Measurements from ENCODE around the gene SH3GL2.

SH3GL2 gene

GRCh38 chr9:17658237-17658636 is 79.4 kb downstream of the SH3GL2 start:
- no peak for DNase-seq (ENCODE audit: low spot score)

GRCh38 chr9:17660158-17660557 is 81.3 kb downstream of the SH3GL2 start:
- no peak for DNase-seq (ENCODE audit: low spot score)

GRCh38 chr9:17665450-17665849 is 86.6 kb downstream of the SH3GL2 start:
- no peak for DNase-seq (ENCODE audit: low spot score)

- DNase-seq (ENCODE audit: low spot score) = no peak
These were observed 90.3 kb downstream of the SH3GL2 start for GRCh38 chr9:17669206-17669605.

GRCh38 chr9:17682684-17683083 is 103.8 kb downstream of the SH3GL2 start:
- no peak for DNase-seq (ENCODE audit: low spot score)

GRCh38 chr9:17688834-17689233 is 110.0 kb downstream of the SH3GL2 start:
- DNase-seq (ENCODE audit: low spot score) = no peak

GRCh38 chr9:17694336-17694735 is 115.5 kb downstream of the SH3GL2 start:
- no peak for DNase-seq (ENCODE audit: low spot score)

- no peak for DNase-seq (ENCODE audit: low spot score)
These were observed 116.6 kb downstream of the SH3GL2 start for GRCh38 chr9:17695482-17695881.

- DNase-seq (ENCODE audit: low spot score) = no peak
These were observed 120.9 kb downstream of the SH3GL2 start for GRCh38 chr9:17699615-17700330.

- DNase-seq (ENCODE audit: low spot score) = no peak
These were observed 127.5 kb downstream of the SH3GL2 start for GRCh38 chr9:17706347-17706746.

- DNase-seq (ENCODE audit: low spot score) = no peak
These were observed 140.2 kb downstream of the SH3GL2 start for GRCh38 chr9:17719053-17719452.

- DNase-seq (ENCODE audit: low spot score) = no peak
These were observed 143.1 kb downstream of the SH3GL2 start for GRCh38 chr9:17721954-17722353.

GRCh38 chr9:17723656-17724055 is 144.8 kb downstream of the SH3GL2 start:
- no peak for DNase-seq (ENCODE audit: low spot score)

GRCh38 chr9:17725399-17726010 is 146.6 kb downstream of the SH3GL2 start:
- DNase-seq (ENCODE audit: low spot score) = no peak

- DNase-seq (ENCODE audit: low spot score) = no peak
These were observed 147.4 kb downstream of the SH3GL2 start for GRCh38 chr9:17726298-17726697.

- DNase-seq (ENCODE audit: low spot score) = no peak
These were observed 152.0 kb downstream of the SH3GL2 start for GRCh38 chr9:17730899-17731298.

- DNase-seq (ENCODE audit: low spot score) = no peak
These were observed 152.4 kb downstream of the SH3GL2 start for GRCh38 chr9:17731308-17731707.

GRCh38 chr9:17734674-17735073 is 155.8 kb downstream of the SH3GL2 start:
- DNase-seq (ENCODE audit: low spot score) = no peak

GRCh38 chr9:17735859-17736258 is 157.0 kb downstream of the SH3GL2 start:
- no peak for DNase-seq (ENCODE audit: low spot score)

GRCh38 chr9:17739022-17739421 is 160.2 kb downstream of the SH3GL2 start:
- no peak for DNase-seq (ENCODE audit: low spot score)

- no peak for DNase-seq (ENCODE audit: low spot score)
These were observed 160.9 kb downstream of the SH3GL2 start for GRCh38 chr9:17739736-17740135.

GRCh38 chr9:17742067-17742466 is 163.2 kb downstream of the SH3GL2 start:
- DNase-seq (ENCODE audit: low spot score) = no peak

GRCh38 chr9:17744786-17745185 is 165.9 kb downstream of the SH3GL2 start:
- peak; percentile 15 for DNase-seq (ENCODE audit: low spot score)

GRCh38 chr9:17750269-17750668 is 171.4 kb downstream of the SH3GL2 start:
- DNase-seq (ENCODE audit: low spot score) = no peak

All from AG20443 (cell line).